GM12891 (cell line): ENCODE measurements around the gene ETF1.

ENCODE experiments used
- POLR2A ChIP-seq: IDR thresholded peaks from 2 replicates; pipeline ENCODE4 v1.6.1; 2011; ENCODE audit warnings: low read depth, low read length, control low read depth
- POLR2AphosphoS5 ChIP-seq: IDR thresholded peaks from 2 replicates; pipeline ENCODE4 v1.6.1; 2011; ENCODE audit warnings: low read depth, low read length, control low read depth

DNA sequence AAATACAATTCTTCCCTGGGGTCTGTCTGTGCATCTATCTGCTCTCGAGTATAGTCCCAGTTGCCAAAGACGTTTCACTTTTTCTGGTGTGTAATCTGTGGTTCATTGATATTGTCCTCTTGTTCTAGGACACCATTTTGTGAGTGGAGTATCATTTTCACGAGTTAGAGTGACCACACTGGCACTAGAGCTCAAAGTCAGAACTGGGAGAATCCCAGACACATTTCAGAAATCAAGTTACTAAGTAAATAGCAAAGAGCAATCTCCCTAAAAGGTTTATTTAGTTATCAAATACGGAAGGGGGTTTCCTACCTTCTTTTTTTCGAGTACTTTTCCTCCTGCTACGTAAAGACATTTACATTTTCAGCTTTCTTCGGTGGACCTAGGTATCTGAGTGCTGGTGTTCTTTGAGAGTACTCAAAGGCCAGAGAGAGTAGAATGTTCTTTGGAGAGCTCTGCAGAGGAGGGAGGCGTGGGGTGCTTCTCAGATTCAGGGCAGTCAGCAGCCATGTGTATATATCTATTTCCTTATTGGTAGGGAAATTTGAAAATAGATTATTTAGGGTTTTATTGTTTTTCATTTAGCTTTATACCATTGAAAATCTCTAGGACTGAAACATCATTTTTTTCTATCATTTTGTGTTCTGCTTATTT lies 41.1 kb upstream of the ETF1 start:
- TF ChIP-seq POLR2A (no peak), POLR2AphosphoS5 (no peak)
